Colon (tissue), 2 donors: ENCODE results near the gene CCDC124.
"Not testable (repeated sequence)": the region's sequence is repeated elsewhere in the genome, so short reads cannot be mapped to it uniquely, and the experiment has no call there.

ENCODE experiments used
- FAIRE-seq: peaks from 2 replicates; lab custom pipeline; 2012; peaks lifted over from hg19 to GRCh38; lab: Jason Lieb, UNC
- donor health status: control.
- donor health status: control.

CCDC124 gene, protein sequence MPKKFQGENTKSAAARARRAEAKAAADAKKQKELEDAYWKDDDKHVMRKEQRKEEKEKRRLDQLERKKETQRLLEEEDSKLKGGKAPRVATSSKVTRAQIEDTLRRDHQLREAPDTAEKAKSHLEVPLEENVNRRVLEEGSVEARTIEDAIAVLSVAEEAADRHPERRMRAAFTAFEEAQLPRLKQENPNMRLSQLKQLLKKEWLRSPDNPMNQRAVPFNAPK

DNA sequence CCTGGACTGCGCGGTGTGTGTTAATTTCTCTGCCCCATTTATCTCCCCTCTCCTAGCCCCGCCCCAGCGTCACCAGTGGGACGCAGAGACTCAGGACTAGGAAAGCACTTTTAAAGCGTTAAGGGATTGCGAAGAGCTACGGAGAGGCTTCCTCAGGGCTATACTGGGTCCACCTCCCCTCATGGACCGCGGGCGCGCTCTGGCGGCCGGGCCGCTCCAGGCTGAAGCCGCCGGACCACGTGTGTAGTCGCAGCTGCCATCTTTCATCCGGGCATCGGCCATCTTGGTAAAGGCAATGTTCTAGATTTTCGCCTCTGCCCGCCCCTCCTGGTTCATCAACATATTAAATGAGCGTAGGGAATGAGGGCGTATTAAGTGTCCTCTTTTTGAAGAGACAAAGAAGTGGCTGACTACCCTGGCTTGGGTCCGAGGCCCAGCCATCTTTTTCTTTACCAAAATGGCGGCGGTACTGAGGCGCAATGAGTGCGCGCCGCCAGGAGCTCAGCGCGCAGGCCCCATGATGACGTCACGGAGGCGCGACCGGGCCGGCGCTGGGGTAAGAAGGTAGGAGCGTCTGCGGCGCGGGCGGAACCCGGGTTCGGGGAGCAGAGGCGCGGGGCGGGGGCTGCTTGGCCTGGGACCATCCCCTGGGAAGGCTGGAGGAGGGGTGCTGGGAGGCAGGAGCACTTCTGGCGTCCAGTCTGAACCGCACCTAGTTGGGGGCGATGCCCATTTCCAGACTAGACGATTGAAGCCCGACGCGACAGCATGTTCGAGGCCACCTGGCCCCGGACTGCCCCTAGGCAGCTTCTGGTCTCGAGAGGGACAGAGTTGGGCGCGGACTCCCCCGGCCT, at the start of gene CCDC124:
Gene CCDC124, plus strand, starts transcription at position 531 of the 854 bp plus-strand sequence. CDS start 3,406 bp downstream, outside the sequence.
- FAIRE-seq, result no peak

DNA sequence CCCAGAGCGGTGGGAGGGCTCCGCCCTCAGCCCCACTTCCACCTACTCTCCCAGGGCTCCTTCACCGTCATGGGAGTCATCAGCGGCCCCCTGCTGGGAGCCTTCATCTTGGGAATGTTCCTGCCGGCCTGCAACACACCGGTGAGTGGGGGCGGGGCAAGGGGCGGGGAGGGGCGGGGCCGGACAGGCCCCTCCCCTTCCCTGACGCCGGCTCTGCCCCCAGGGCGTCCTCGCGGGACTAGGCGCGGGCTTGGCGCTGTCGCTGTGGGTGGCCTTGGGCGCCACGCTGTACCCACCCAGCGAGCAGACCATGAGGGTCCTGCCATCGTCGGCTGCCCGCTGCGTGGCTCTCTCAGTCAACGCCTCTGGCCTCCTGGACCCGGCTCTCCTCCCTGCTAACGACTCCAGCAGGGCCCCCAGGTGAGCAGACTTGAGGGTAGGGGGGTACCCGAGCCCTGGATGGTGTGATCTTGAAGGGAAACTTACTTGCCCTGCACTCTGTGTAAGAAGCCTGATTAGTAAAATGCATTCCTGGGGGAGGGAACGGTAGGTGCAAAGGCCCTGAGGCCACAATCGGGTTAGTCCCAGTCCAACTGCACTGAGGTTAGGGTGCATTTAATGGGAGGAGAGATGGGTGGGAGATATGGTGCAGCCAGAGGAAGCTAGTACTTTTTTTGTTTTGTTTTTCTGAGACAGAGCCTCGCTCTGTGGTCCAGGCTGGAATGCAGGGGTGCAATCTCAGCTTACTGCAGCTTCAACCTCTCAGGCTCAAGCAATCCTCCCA, 49.0 kb upstream of the CCDC124 start:
- no peak for FAIRE-seq

DNA sequence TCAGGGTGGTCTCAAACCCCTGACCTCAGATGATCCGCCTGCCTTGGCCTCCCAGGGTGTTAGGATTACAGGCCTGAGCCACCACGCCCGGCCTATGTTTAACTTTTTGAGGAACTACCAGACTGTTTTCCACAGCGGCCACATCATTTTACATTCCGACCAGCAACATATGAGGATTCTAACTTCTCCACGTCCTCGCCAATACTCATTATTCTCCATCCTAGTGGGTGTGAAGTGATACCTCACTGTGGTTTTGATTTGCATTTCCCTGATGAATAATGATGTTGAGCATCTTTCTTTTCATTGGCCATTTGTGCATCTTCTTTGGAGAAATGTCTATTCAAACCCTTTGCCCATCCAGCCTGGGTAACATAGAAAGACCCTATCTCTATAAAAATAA, 46.3 kb upstream of the CCDC124 start:
- no peak for FAIRE-seq

DNA sequence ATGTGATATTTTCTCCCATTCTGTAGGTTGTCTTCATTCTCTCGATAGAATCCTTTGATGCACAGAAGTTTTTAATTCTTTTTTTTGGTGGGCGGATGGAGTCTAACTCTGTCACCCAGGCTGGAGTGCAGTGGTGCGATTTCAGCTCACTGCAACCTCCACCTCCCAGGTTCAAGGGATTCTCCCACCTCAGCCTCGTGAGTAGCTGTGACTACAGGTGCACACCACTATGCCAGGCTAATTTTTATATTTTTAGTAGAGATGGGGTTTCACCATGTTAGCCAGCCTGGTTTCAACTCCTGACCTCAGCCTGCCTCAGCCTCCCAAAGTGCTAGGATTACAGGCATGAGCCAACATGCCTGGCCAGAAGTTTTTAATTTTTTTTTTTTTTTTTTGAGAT, 45.6 kb upstream of the CCDC124 start:
- FAIRE-seq, result not testable (repeated sequence)

DNA sequence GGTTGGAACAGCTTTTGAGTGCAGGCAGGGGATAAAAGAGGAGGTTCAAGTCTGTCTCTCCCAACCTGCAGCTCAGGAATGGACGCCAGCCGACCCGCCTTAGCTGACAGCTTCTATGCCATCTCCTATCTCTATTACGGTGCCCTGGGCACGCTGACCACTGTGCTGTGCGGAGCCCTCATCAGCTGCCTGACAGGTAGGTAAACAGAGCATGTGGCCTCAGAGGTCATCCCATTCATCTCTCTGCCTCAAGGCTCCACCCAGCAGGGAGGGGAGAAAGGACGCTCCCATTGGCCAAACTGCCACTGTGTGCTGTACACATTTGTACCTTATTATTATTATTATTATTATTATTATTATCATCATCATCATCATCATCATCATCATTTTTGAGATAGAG, 44.6 kb upstream of the CCDC124 start:
- no peak for FAIRE-seq

DNA sequence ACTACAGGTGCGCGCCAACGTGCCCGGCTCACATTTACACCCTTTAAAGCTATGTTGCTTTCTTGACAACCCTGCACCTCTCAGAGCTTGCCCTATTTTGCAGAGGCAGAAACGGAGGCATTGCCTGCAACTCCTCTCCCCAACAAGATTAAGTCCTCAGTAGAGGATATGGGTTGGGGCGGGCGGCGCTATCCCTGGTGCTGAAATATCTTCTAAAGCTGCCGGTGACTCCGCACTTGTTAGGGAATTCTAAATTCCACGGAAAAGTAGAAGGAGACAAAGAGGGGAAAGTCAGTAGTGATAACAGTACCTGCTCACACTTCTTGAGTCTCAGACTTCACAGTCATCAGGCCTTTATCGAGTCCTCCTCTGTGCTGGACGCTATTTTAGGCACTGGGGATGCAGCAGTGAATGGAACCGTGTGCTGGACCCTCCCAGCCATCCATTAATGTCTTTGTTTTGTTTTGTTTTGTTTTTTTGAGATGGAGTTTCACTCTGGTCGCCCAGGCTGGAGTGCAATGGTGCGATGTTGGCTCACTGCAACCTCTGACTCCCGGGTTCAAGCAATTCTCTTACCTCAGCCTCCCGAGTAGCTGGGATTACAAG, 43.1 kb upstream of the CCDC124 start:
- no peak for FAIRE-seq

DNA sequence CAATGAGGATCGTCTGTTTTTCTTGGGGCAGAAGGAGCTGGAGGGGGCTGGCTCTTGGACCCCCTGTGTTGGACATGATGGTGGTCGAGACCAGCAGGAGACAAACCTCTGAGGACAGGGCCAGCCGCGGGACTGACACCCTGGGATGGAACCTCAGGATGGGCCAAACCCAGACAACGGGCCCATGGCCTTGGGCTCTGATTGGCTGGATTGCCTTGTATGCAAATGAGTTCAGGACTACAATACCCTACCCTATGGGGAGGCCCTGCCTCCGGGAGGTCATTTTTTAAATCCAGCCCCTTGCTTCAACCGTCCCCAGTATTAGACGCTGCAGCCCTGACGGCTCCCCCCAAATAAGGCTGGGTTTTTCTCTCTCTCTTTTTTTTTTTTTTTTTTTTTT, 39.0 kb upstream of the CCDC124 start:
- FAIRE-seq, result no peak

DNA sequence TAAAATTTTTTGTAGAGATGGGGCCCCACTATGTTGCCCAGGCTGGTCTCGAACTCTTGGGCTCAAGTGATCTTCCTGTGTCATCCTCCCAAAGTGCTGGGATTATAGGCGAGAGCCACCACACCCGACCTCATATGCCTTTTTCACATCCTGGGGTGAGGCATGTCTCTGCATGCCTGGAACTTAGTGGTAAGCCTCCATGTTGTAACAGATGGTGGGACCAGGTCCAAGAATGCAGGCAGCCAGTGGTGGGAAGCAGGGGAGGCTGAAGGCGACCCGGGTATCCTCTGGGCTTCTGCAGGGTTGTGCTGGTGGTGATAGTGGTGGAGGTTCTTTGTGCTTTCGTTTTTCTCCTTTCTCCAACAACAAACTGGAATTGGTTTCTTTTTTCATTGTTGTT, 30.1 kb upstream of the CCDC124 start:
- no peak for FAIRE-seq

DNA sequence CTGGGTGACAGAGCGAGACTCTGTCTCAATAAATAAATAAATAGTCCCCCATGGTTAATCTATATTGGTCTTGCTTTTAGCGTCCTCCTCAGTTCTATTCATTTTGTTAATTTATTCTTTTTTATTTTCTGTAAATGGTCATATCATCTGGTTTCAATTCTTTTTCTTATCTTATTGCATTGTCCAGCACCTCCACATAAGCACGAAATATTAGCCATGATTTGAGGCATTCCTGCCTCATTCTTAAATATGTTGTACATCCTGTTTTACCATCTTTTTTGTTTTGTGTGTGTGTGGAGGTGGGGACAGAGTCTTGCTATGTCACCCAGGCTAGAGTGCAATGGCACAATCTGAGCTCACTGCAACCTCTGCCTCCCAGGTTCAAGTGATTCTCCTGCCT, 24.6 kb upstream of the CCDC124 start:
- FAIRE-seq, result no peak

DNA sequence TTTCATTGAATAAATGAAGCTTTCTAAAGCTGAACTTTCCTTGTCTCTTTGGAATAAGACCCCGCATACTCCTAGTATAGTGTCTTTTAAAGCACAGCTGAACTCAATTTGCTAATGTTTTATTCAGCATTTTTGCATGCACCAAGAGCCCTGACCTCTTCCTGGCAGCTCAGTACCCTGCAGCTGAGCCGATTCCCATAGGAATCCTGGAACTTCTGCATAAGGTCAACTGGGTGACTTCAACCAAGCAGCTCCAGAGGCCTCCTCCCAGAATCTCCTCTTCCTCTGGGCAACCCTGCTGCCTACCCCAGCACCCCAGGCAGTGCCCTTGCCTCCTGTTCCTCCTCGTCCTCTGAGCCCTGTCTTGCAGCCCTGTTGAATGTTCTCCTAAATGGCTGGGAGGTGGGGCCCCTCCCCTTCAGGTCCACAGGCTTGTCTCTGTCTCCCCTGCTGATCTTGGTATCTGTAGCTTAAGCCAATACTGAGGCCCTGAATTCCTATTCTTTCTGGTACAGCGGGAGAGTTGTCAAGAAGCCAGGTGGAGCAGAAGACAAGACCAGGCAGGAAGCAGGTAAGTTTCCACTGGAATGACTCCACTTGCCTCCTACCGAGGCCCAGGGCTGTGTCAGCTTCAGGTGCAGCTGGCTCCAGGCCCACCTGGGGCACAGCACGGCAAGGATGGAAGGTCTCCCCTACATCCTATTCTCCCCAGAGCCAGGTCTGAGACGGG, 23.6 kb upstream of the CCDC124 start:
- no peak for FAIRE-seq

DNA sequence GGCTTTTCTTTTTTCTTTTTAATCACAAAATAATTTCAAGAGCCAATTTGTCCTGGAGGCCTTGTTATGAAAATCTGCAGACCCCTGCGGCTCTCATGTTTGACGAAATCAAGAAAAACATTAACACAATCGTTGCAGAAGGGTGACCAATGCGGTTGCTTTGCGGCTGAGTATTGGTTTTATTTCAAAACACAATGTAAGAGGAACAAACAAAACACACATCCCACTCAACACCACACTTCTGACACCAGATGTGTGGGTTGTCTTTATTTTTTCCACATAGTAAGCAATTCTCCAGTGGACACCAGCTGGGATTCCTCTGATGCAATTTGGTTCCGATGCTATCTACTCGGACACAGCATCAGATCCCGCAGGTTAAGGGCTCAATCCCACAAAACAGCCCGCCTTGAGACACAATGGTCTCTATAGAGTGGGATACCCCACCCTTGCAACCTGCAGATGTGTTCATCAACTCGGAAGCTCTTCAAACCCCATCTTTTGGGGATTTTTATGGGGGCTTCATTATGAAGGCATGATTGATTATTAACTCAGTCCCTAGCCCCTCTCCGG, 21.9 kb upstream of the CCDC124 start:
- no peak for FAIRE-seq

DNA sequence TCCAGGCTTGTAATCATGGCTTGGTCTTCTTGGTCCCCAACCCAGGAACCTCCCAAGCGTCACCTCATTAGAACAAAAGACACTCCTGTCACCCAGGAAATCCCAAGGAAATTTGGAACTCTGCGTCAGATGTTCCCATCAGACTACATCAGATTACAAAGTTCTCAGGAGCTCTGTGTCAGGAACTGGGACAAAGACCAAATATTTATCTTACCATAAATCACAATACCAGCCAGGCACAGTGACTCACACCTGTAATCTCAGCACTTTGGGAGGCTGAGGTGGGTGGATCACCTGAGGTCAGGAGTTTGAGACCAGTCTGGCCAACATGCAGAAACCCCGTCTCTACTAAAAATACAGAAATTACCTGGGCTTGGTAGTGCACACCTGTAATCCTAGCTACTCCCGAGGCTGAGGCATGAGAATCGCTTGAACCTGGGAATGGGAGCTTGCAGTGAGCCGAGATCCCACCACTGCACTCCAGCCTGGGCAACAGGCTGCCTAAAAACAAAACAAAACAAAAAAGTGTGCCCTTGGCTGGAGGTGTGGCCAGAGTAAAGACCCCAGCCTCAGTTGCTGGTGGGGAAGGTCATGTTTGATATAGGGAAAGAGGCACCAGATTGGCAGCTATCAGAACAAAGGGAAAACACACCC, 16.7 kb upstream of the CCDC124 start:
- no peak for FAIRE-seq

DNA sequence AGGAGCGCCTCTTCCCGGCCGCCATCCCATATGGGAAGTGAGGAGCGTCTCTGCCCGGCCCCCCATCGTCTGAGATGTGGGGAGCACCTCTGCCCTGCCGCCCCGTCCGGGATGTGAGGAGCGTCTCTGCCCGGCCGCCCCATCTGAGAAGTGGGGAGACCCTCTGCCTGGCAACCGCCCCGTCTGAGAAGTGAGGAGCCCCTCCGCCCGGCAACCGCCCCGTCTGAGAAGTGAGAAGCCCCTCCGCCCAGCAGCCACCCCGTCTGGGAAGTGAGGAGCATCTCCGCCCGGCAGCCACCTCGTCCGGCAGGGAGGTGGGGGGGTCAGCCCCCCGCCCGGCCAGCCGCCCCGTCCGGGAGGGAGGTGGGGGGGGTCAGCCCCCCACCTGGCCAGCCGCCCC, 14.7 kb upstream of the CCDC124 start:
- not testable (repeated sequence) for FAIRE-seq

DNA sequence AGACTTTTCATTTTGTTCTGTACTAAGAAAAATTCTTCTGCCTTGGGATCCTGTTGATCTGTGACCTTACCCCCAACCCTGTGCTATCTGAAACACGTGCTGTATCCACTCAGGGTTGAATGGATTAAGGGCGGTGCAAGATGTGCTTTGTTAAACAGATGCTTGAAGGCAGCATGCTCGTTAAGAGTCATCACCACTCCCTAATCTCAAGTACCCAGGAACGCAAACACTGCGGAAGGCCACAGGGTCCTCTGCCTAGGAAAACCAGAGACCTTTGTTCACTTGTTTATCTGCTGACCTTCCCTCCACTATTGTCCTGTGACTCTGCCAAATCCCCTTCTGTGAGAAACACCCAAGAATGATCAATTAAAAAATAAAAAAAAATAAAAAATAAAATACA, 13.7 kb upstream of the CCDC124 start:
- FAIRE-seq, result not testable (repeated sequence)

DNA sequence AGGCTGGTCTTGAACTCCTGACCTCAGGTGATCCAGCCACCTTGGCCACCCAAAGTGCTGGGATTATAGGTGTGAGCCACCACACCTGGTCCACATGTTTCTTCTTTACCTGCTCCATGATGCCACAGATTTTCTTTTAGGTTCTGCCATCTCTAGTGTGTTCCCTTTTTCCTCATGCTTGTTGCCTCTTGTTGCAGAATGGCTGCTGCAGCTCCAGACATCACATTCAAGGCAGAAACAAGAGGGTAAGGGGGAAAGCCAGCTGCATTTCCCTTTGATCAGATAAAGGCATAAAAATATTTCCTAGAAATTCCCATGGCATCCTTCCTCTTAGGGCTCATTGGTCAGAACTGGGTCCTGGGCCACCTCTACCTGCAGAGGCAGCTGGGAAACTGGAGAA, 12.3 kb upstream of the CCDC124 start:
- FAIRE-seq, result no peak

DNA sequence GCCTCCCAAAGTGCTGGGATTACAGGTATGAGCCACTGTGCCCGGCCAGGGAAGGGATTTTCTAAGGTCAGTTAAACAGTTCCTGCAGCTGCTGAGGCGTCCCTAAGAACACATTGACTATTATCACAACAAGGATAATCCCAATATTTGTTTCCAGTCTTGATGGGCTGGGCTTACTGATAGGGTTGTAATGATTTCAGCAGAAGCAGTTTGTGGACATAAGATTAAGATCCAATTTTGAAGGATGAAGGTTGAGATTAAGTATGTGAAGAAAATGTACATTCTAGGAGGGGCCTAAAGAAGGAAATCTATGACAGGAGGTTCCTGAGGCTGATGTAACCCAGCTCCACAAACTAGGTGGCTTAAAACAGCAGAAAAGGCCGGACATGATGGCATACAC, 10.7 kb upstream of the CCDC124 start:
- no peak for FAIRE-seq

DNA sequence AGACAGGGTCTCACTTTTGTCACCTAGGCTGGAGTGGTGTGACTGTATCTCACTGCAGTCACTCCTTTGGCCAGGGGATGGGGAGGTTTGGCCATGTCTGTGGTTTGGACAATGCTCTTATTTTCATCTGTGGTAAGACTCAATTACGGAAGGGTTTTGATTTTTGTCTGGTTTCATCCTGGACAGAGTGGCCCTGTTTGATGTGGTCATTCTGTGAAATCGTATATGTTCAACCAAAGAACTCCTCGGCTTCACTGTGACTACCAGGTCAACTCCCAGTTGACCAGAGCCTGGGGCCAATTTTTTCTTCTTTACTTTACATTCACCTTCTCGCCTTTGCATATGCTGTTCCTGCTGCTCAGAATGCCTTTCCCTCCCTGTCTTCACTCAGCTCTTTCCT, 6.8 kb upstream of the CCDC124 start:
- no peak for FAIRE-seq

DNA sequence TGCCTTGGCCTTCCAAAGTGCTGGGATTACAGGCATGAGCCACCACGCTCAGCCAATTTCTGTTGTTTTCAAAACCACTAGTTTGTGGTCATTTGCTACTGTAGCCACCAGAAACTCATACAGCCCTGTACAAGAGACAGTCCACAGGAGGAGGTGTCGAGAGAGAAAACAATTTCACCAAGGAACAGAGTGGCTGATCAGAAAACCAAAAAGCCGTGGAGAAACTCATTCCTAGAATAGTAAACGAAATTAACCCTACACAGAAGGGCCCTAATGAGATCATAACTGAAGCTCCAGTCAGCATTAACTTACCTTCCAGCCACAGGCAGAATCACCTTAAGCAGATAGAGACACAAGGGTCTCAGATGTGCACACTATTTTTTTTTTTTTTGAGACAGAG, 3.8 kb upstream of the CCDC124 start:
- no peak for FAIRE-seq

DNA sequence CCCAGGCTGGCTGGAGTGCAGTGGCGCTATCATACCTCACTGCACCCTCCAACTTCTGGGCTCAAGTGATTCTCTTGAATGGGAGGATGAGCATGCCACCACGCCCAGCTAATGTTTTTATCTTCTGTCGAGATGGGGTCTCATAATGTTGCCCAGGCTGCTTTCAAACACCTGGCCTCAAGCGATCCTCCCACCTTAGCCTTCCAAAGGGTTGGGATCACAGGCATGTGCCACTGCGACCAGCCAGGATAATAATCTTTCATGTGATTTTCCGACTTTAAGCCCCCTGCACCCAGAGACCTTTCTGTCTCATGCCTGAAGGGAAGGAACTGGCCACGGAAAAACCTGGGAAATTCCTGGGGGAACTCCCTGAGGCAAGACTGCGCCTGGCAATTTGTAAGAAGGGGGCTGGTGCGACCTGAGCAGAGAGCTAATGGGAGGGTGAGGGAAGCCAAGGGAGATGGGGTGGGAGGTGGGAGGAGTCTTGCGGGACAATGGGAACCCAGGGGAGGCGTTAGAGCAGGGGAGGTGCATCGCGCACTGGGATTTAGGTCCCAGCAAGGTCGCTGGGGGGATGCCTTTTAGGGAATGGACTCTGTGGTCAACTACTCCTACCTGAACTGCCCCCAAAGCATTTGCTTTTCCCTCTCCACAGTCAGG, 1.2 kb upstream of the CCDC124 start:
- FAIRE-seq, result no peak

DNA sequence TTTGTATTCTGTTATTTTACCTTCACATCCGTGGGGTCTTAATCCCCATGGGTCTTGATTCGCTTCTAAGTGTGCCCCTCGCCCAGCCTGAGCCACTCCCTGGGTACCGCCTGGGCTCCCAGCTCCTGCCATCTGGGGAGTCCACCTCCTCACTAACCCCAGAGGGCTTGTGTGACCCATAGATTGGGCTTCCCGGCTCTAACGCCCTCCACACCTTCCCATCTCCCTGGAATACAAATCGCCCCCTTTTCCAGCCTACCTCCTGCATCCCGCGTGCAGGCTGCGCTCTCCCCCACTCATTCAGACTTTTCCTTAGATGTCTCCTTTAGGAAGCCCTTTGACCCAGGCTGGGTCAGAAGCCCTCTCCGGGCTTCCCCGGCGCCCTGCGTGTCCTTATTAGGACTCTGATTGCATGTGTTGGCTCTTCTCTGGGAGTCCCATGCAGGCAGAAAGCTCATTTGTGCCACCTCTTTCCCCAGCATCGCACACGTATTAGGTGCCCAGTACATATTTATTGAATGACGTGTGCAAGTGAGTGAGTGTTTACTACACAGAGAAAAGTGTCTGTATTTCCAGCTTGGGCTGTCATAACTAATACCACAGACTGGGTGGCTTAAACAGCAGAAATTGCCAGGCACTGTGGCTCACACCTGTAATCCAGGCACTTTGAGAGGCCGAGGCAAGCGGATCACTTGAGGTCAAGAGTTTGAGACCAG, 757 bp downstream of the CCDC124 start:
- FAIRE-seq, result no peak
